T-helper 22 cell (primary cell): ENCODE results near the gene ANKRD11.

ENCODE experiments used
- DNase-seq: peaks from one replicate; pipeline ENCODE4 v3.0.0-alpha.2; 2020; ENCODE audit warnings: low read depth

ANKRD11 gene

GRCh38 chr16:89490439-89491237 is at the start of gene ANKRD11:
ANKRD11 (minus strand) TSS chr16:89490561; CDS start chr16:89317019, 173,542 bp downstream.
- peak; percentile 99 for DNase-seq

GRCh38 chr16:89538286-89538685 is 47.9 kb upstream of the ANKRD11 start:
- DNase-seq: no peak

- no peak for DNase-seq
Observed at GRCh38 chr16:89537549-89537925, 47.2 kb upstream of the ANKRD11 start.

- DNase-seq: no peak
Observed at GRCh38 chr16:89536886-89537548, 46.7 kb upstream of the ANKRD11 start.

- no peak for DNase-seq
Observed at GRCh38 chr16:89536371-89536770, 46.0 kb upstream of the ANKRD11 start.

- DNase-seq: no peak
Observed at GRCh38 chr16:89534252-89534756, 43.9 kb upstream of the ANKRD11 start.

- no peak for DNase-seq
Observed at GRCh38 chr16:89531821-89532526, 41.6 kb upstream of the ANKRD11 start.

GRCh38 chr16:89530401-89531381 is 40.3 kb upstream of the ANKRD11 start:
- DNase-seq: no peak

- DNase-seq: no peak
Observed at GRCh38 chr16:89529097-89529496, 38.7 kb upstream of the ANKRD11 start.

GRCh38 chr16:89525146-89525913 is 35.0 kb upstream of the ANKRD11 start:
- no peak for DNase-seq

GRCh38 chr16:89523680-89524344 is 33.5 kb upstream of the ANKRD11 start:
- DNase-seq: no peak

GRCh38 chr16:89522287-89522686 is 31.9 kb upstream of the ANKRD11 start:
- DNase-seq: no peak

- DNase-seq: no peak
Observed at GRCh38 chr16:89519881-89520280, 29.5 kb upstream of the ANKRD11 start.

GRCh38 chr16:89517128-89517527 is 26.8 kb upstream of the ANKRD11 start:
- no peak for DNase-seq

- DNase-seq: no peak
Observed at GRCh38 chr16:89512453-89512852, 22.1 kb upstream of the ANKRD11 start.

- DNase-seq: no peak
Observed at GRCh38 chr16:89511374-89511773, 21.0 kb upstream of the ANKRD11 start.

- no peak for DNase-seq
Observed at GRCh38 chr16:89510526-89510925, 20.2 kb upstream of the ANKRD11 start.

GRCh38 chr16:89507834-89508590 is 17.7 kb upstream of the ANKRD11 start, which contains the start of gene SPG7:
SPG7 (plus strand) TSS chr16:89508403; CDS start chr16:89508418, 15 bp downstream.
- DNase-seq: peak; percentile 75

- DNase-seq: no peak
Observed at GRCh38 chr16:89507214-89507833, 17.0 kb upstream of the ANKRD11 start.
